Activated naive CD4-positive, alpha-beta T cell treated with anti-CD3 and anti-CD28 coated beads, Interleukin-2, amount 50 U/mL, for 24 hours (primary cell): ENCODE data around the gene PATE1.
A peak's percentile ranks its signal among the peaks of the same experiment; 100 is the strongest.
"Not testable (repeated sequence)": the region's sequence is repeated elsewhere in the genome, so short reads cannot be mapped to it uniquely, and the experiment has no call there.

Experiments used
- H3K27ac Mint-ChIP-seq: one replicate; pipeline ENCODE4 v1.8.0; 2021; ENCODE audit warnings: mild to moderate bottlenecking, mixed read lengths
- H3K27me3 Mint-ChIP-seq: one replicate; pipeline ENCODE4 v1.8.0; 2021; ENCODE audit warnings: mixed read lengths
- H3K36me3 Mint-ChIP-seq: one replicate; pipeline ENCODE4 v1.8.0; 2021; ENCODE audit warnings: mixed read lengths
- H3K4me1 Mint-ChIP-seq: one replicate; pipeline ENCODE4 v1.8.0; 2021; ENCODE audit warnings: mixed read lengths
- H3K4me3 Mint-ChIP-seq: one replicate; pipeline ENCODE4 v1.8.0; 2021; ENCODE audit warnings: mild to moderate bottlenecking, mixed read lengths
- H3K9me3 Mint-ChIP-seq: one replicate; pipeline ENCODE4 v1.8.0; 2021; ENCODE audit warnings: mixed read lengths

Gene PATE1, protein sequence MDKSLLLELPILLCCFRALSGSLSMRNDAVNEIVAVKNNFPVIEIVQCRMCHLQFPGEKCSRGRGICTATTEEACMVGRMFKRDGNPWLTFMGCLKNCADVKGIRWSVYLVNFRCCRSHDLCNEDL

DNA sequence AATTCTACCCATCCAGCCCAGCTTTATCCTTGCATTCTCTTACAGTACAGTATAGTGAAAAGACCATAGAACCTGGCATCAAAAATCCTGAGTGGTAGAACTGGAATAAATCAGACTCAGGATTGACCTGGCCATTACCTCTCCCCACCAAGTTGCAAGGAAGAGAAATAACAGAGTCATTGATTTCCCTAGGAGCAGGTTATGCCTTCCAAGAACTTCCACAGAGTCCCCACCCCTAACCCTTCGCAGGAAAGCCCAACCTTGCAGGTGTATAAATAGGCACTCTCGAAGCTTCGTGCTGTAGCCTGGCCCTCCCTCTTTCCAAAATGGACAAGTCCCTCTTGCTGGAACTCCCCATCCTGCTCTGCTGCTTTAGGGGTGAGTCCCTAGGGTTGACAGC, at the start of gene PATE1:
TSS of gene PATE1 (plus strand) at position 301 of the 400 bp plus-strand sequence. CDS start at position 327, 26 bp downstream.
- H3K4me3 Mint-ChIP-seq, result no peak within 1 kb of the TSS
- no peaks in the 10 kb centered on the region for H3K9me3 Mint-ChIP-seq
- H3K4me1 Mint-ChIP-seq, result no peaks in the 10 kb centered on the region
- no peaks in the 10 kb centered on the region for H3K36me3 Mint-ChIP-seq
- H3K27ac Mint-ChIP-seq, result no peak within 1 kb of the TSS
- H3K27me3 Mint-ChIP-seq, result peaks cover 8% of the 10 kb centered on the region

DNA sequence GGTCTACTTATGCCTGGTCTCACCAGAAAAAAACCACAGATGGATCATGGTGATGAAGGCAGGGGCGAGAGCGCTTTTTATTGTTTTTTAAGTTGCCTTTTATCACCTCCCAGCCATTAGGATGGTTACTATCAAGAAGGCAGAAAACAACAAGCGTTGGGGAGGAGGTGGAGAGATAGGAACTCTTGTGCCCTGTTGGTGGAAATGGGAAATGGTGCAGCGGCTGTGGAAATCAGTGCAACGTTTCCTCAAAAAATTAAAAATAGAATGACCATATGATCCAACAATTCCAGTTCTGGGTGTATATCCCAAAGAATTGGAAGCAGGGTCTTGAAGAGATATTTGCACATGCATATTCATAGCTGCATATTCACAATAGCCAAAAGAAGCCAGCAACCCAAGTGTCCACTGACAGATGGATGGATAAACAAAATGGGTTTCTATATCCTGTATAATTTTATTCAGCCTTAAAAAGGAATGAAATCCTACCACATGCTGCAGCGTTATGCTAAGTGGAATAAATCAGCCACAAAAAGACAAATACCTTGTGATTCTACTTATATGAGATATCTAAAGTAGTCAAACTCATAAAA, 45.0 kb upstream of the PATE1 start:
- Mint-ChIP-seq H3K27ac (no peak overlapping the region), H3K27me3 (peaks cover 11% of the 10 kb centered on the region), H3K4me1 (no peaks in the 10 kb centered on the region), H3K9me3 (no peaks in the 10 kb centered on the region), H3K4me3 (no peak overlapping the region), H3K36me3 (no peaks in the 10 kb centered on the region)

DNA sequence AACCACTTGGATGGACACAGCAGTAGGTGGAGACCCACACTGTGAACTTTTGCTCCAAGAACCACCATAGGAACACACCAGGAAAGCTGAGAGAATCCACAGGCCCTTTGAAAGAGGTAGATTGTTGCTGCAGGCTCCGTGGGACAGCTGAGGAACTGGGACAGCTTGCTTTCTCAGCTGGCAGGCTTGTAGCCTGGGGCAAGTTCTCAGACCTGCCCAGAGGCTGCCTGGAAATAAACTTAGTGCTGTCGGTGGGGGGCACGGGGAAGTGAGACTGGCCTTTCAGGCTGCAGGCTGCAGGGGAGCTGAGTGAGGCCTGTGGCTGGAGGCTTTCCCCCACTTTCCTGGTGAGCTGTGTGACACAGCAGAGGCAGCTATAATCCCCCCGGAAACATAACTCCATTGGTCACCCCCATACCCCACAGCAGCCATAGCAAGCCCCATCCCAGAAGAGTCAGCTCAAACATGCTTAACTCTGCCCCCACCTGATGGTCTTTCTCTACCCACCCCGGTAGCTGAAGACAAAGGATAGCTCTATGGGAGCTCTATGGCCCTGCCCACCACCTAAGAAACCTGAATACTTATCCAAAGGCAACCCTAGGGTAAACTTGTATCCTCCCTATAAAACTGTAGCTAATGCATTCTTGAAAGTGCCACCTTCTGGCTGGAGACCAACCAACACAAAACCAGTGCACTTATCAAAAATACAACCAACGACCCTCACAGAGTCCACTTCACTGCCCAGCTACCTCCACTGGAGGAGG, 44.0 kb upstream of the PATE1 start:
- Mint-ChIP-seq H3K36me3 (peaks cover 1% of the 10 kb centered on the region), H3K27me3 (peaks cover 16% of the 10 kb centered on the region), H3K27ac (no peak overlapping the region), H3K9me3 (no peaks in the 10 kb centered on the region), H3K4me3 (no peak overlapping the region), H3K4me1 (no peaks in the 10 kb centered on the region)

DNA sequence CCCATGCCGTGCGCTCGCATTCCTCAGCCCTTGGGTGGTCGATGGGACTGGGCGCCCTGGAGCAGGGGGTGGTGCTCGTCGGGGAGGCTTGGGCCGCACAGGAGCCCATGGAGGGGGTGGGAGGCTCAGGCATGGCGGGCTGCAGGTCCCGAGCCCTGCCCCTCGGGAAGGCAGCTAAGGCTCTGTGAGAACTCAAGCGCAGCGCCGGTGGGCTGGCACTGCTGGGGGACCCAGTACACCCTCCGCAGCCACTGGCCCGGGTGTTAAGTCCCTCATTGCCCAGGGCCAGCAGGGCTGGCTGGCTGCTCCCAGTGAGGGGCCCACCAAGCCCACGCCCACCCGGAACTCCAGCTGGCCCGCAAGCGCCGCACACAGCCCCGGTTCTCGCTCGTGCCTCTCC, 41.4 kb upstream of the PATE1 start:
- H3K4me3 Mint-ChIP-seq, result not testable (repeated sequence)

DNA sequence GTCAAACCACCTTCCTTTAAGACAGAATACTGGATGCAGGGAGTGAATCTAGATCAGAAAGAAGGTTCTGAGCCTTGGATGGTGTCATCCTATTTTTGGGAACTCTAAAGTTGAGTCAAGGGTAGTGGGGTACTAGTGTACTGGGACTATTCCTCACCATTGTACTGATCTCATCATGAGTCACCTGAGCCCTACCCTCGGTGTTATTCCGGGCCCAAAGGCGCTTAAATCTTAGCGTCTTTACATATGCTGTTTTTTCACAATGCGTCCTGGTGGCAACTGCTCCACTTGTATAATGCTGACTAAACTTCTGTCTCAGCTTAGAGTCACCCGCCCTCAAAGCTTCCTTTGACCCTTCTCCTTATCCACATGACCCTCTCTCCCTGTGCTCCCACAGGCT, 25.3 kb upstream of the PATE1 start:
- no peak overlapping the region for H3K27ac Mint-ChIP-seq
- H3K9me3 Mint-ChIP-seq, result no peaks in the 10 kb centered on the region
- no peaks in the 10 kb centered on the region for H3K36me3 Mint-ChIP-seq
- H3K27me3 Mint-ChIP-seq, result peaks cover 13% of the 10 kb centered on the region
- H3K4me3 Mint-ChIP-seq, result no peak overlapping the region
- no peaks in the 10 kb centered on the region for H3K4me1 Mint-ChIP-seq

More for the DNA sequence above, 41.4 kb upstream of the PATE1 start:
- not testable (repeated sequence) for H3K36me3 Mint-ChIP-seq, H3K9me3 Mint-ChIP-seq, H3K4me1 Mint-ChIP-seq, H3K27ac Mint-ChIP-seq
- H3K27me3 Mint-ChIP-seq, result peaks cover 19% of the 10 kb centered on the region

DNA sequence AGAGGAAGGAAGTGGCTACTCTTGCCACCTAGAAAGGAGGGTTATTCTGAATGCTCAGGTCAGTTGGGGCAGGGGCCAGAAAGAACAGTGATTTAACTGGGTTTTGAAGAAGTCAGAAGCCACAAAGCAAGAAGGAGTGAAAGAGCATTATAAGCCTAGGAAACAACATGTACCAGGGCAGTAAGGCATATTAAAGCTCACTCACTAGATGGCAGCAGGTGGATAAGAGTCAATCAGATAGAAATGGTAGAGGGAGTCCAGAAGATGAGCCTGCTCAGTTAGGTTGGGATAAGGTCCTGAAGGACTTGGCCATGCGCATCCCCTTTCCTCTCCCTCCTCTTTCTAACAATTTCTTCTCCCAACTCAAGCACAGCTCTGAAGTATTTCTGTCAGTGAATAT, 22.0 kb upstream of the PATE1 start:
- Mint-ChIP-seq H3K27me3 (peaks cover 10% of the 10 kb centered on the region), H3K36me3 (no peaks in the 10 kb centered on the region), H3K4me3 (no peak overlapping the region), H3K27ac (no peak overlapping the region), H3K9me3 (no peaks in the 10 kb centered on the region), H3K4me1 (no peaks in the 10 kb centered on the region)

DNA sequence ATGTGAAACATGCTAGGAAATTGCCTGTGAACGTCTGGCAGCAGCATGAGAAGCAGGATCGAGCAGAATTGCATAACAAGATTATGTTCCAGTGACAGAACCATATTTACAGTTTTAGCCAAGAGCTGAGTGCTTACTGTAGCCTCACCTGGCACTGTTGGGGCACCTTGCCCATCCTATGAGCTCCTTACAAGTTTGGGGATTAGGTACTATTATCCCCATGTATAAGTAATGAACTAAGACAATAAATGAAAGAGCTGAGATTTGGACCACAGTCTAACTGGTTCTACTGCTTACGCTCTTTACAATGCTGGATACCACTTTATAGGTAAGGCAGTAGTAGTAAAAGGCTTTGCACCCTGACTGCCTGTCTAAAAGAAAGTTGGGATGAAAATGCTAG, 17.1 kb upstream of the PATE1 start:
- Mint-ChIP-seq H3K27me3 (peaks cover 10% of the 10 kb centered on the region), H3K27ac (no peak overlapping the region), H3K4me3 (no peak overlapping the region), H3K4me1 (no peaks in the 10 kb centered on the region), H3K9me3 (no peaks in the 10 kb centered on the region), H3K36me3 (no peaks in the 10 kb centered on the region)

DNA sequence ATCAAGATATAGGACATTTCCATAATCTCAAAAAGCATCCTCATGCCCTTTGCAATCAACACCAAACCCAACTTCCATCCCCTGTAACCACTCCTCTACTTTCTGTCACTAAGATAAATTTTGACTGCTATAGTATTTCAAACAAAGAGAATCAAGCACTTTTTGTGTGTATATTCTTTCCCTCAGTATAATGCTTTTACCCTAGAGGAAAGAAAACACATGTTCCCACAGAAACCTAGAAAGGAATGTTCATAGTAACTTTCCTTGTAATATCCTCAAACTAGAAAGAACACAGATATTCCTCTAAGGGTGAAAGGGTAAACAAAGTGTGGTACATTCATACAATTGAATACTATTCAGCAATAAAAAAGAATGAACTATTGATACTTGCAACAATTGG, 5.5 kb upstream of the PATE1 start:
- Mint-ChIP-seq H3K4me3 (no peak overlapping the region), H3K27ac (no peak overlapping the region), H3K27me3 (peaks cover 3% of the 10 kb centered on the region), H3K9me3 (peaks cover 8% of the 10 kb centered on the region), H3K36me3 (no peaks in the 10 kb centered on the region), H3K4me1 (no peaks in the 10 kb centered on the region)

DNA sequence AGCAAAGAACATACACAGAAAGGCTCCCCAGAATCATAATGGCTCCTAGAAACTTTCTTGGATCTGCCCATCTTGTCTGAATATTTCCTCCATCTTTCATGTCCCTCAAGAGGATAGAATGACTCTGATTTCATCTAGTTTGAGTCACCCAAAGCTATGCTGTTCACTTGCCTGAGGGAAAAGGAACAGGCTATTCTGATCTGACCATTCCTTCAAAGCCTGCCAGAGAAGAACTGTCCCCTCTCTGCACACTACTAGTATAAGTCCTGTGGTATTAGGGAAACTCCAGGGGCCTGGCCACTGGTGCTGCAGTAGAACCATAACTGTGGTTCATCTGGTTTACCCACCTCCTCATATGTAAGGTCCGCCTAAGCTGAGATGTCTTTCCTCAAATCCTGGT, 2.4 kb upstream of the PATE1 start:
- H3K27me3 Mint-ChIP-seq, result peaks cover 3% of the 10 kb centered on the region

DNA sequence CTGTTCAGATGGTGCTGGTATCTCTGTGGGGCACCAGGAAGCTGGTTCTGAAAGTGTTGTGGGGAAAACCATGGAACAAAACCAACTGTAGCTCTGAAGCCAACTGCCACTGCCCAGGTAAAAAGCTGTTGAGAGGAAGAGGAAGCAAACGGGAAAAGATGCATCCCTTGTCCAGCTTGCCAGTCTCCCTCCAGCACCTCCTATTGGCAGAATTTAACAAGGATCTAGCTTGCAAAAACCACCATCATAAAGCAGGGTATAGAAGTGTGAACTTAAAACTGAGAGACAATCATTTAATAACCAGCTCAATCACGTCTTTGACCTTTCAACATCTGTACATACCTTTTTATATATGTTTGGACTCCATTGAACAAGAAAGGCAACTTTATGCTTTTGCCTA, 4.5 kb downstream of the PATE1 start:
- H3K27me3 Mint-ChIP-seq, result peaks cover 12% of the 10 kb centered on the region
- H3K36me3 Mint-ChIP-seq, result peaks cover 1% of the 10 kb centered on the region
- H3K4me3 Mint-ChIP-seq, result no peak overlapping the region
- peak overlapping the region; percentile 18 for H3K27ac Mint-ChIP-seq
- H3K4me1 Mint-ChIP-seq, result no peaks in the 10 kb centered on the region
- no peaks in the 10 kb centered on the region for H3K9me3 Mint-ChIP-seq

More for the DNA sequence above, 2.4 kb upstream of the PATE1 start:
- Mint-ChIP-seq H3K9me3 (no peaks in the 10 kb centered on the region), H3K4me3 (no peak overlapping the region), H3K4me1 (no peaks in the 10 kb centered on the region), H3K36me3 (no peaks in the 10 kb centered on the region), H3K27ac (no peak overlapping the region)

DNA sequence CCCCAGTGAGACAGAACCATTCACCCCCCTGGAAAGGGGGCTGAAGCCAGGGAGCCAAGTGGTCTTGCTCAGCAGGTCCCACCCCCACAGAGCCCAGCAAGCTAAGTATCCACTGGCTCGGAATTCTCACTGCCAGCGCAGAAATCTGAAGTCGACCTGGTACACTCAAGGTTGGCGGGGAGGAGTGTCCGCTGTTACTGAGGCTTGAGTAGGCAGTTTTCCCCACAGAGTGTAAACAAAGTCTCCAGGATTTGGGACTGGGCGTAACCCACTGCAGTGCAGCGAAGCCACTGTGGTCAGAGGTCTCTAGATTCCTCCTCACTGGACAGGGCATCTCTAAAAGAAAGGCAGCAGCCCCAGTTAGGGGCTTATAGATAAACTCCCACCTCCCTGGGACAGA, 10.0 kb downstream of the PATE1 start:
- no peaks in the 10 kb centered on the region for H3K4me1 Mint-ChIP-seq
- H3K27ac Mint-ChIP-seq, result no peak overlapping the region
- peaks cover 13% of the 10 kb centered on the region for H3K9me3 Mint-ChIP-seq
- peaks cover 2% of the 10 kb centered on the region for H3K36me3 Mint-ChIP-seq
- H3K27me3 Mint-ChIP-seq, result peaks cover 14% of the 10 kb centered on the region
- H3K4me3 Mint-ChIP-seq, result no peak overlapping the region

DNA sequence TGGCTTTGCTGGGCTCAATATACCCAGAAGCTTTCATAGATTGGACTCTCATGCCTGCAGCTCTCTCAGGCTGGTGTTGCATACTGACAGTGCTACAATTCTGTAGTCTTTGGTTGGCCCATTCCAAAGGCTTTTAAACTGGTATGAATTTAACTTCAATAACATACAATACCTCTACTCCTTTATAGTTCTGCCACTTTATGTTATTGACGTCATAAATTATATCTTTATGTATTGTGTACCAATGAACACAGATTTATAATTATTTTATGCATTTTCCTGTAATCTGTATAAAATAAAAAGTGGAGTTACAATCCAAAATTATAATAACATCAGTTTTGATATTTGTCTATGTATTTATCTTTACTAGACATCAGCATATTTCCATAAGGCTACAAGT, 16.4 kb downstream of the PATE1 start:
- Mint-ChIP-seq H3K27me3 (peaks cover 17% of the 10 kb centered on the region), H3K36me3 (no peaks in the 10 kb centered on the region), H3K4me1 (no peaks in the 10 kb centered on the region), H3K27ac (no peak overlapping the region), H3K4me3 (no peak overlapping the region), H3K9me3 (peaks cover 7% of the 10 kb centered on the region)

DNA sequence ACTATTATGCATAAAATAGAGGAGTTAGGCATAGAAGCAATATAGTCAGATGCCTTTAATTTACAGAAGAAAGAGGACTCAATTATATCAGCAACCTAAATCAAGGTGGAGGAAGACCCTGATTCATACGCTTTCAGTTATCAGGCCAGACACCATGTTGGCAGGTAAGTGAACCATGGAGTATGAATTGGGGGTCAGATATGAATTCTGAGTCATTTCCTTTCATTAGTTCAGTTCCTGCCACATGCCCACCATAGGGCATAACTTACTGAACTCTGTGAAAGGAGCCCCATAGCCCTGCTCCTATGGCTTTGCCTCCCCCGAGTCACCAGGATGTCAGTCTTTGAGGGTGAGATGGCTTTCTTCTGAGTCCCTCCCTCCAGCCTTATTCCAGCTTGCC, 17.4 kb downstream of the PATE1 start:
- no peak overlapping the region for H3K4me3 Mint-ChIP-seq
- H3K4me1 Mint-ChIP-seq, result no peaks in the 10 kb centered on the region
- no peaks in the 10 kb centered on the region for H3K36me3 Mint-ChIP-seq
- H3K9me3 Mint-ChIP-seq, result peaks cover 7% of the 10 kb centered on the region
- peaks cover 17% of the 10 kb centered on the region for H3K27me3 Mint-ChIP-seq
- no peak overlapping the region for H3K27ac Mint-ChIP-seq

DNA sequence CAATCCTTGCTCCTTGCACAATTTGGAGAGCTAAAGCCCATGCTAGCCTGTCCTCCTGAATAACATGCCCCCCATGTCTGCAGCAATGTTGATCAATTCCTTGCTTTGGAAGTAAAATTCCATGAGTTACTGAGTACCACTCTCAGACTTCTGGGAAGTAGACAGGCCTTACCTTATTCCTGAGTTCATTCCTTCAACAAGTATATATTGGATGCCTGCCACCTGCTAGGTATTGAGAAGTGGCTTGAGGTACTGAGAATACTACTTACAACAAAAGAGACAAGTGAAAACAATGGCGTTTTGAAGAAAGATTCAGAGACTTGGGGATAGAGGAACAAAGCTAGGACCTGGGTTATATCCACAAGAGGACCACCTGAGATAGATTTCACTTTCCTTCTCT, 20.2 kb downstream of the PATE1 start:
- Mint-ChIP-seq H3K27ac (no peak overlapping the region), H3K27me3 (peaks cover 18% of the 10 kb centered on the region), H3K36me3 (no peaks in the 10 kb centered on the region), H3K4me3 (no peak overlapping the region), H3K9me3 (no peaks in the 10 kb centered on the region), H3K4me1 (peaks cover 4% of the 10 kb centered on the region)

DNA sequence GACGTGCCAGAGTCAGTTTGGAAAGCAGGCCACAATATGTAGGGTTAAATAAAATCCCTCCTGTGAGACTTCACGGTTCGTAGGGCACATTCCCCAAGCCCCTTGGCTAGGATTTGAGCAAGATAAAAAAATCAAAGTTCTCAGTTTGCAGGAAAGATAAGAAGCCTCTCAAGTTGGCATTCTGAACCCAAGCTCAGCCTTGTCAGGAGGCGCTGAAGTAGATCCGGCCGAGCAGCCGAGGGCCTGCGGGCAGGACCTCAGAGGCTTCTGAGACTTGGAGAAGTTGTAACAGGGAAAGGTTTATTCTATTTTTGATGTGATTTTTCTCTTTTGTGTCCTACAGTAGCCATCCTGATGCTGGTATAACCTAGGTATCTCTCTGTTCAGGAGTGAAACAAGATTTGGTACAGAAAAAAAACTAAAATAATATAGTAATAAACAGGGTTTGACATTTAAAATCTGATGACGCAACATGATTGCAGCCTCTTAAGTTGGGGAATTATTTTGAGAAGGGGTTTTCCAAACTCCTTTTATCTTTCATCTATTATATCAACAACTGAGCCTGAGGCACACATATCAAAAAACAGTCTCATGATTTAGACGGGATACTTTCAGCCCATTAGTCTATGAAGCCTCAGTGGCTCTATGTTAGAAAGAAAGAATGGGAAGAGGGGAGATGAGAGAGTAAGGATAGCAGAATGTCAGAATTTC, 22.4 kb downstream of the PATE1 start:
- Mint-ChIP-seq H3K9me3 (no peaks in the 10 kb centered on the region), H3K4me3 (no peak overlapping the region), H3K27ac (no peak overlapping the region), H3K27me3 (peaks cover 20% of the 10 kb centered on the region), H3K4me1 (peaks cover 4% of the 10 kb centered on the region), H3K36me3 (no peaks in the 10 kb centered on the region)

DNA sequence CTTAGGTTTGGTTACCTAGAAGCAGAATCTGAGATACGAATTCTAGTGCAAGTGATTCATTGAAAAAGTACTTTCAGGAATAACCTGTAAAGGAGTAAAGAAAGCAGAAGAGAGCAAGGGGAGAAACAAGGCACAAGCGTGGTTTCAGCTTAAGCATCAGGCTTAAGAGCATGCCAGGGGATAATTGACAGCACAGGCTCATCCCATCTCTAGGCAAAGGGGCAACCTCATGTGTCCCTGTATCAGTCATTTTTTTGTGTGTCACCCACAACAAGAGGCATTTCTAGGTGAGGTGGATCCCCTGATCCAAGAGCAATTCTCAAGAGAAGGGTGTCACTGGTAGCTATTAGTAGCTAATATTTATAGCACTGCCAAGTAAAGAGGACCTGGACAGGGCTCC, 24.5 kb downstream of the PATE1 start:
- Mint-ChIP-seq H3K36me3 (no peaks in the 10 kb centered on the region), H3K27me3 (peaks cover 17% of the 10 kb centered on the region), H3K9me3 (no peaks in the 10 kb centered on the region)

More for the DNA sequence above, 24.5 kb downstream of the PATE1 start:
- H3K27ac Mint-ChIP-seq, result no peak overlapping the region
- no peak overlapping the region for H3K4me3 Mint-ChIP-seq
- H3K4me1 Mint-ChIP-seq, result peaks cover 4% of the 10 kb centered on the region
